WTC11 (cell line): ENCODE results near the gene ABLIM3. TPM values are rescaled to one million over a fixed set of nuclear protein-coding genes. Genes with fewer than 3 reads are reported as not detected.

ENCODE experiments used
- ATAC-seq: fragments of 200-7000 bp; cut with Tn5 transposase; 2 replicates; pipeline ENCODE4 v1.10.0; 2021; ENCODE audit warnings: mild to moderate bottlenecking, moderate library complexity
- CTCF ChIA-PET: fragments of 300-600 bp; sonication (Branson Sonifier 250); formaldehyde crosslinking; loops from one replicate; lab custom pipeline; 2021; ENCODE audit warnings: antibody characterized with exemption; lab: Charles Lee
- POLR2A ChIA-PET: fragments of 350-600 bp; sonication (Branson Sonifier 250); formaldehyde crosslinking; loops from one replicate; lab custom pipeline; 2021; ENCODE audit warnings: antibody characterized with exemption; lab: Charles Lee
- DNase-seq: peaks from one replicate; pipeline ENCODE4 v3.0.0; 2021; ENCODE audit warnings: low spot score
- H3K27ac Mint-ChIP-seq: 2 replicates; pipeline ENCODE4 v1.8.0; 2021; ENCODE audit warnings: mixed read lengths
- H3K27me3 Mint-ChIP-seq: 2 replicates; pipeline ENCODE4 v1.8.0; 2021; ENCODE audit warnings: low read depth, mild to moderate bottlenecking, moderate library complexity, mixed read lengths
- H3K36me3 Mint-ChIP-seq: 2 replicates; pipeline ENCODE4 v1.8.0; 2021; ENCODE audit warnings: mixed read lengths
- H3K4me1 Mint-ChIP-seq: 2 replicates; pipeline ENCODE4 v1.8.0; 2022; ENCODE audit warnings: mixed read lengths
- H3K4me3 Mint-ChIP-seq: 2 replicates; pipeline ENCODE4 v1.8.0; 2021; ENCODE audit warnings: mild to moderate bottlenecking, moderate library complexity, mixed read lengths
- H3K9me3 Mint-ChIP-seq: 2 replicates; pipeline ENCODE4 v1.8.0; 2021; ENCODE audit warnings: mixed read lengths
- ETV6 ChIP-seq: sonication (generic); formaldehyde crosslinking; IDR thresholded peaks from 2 replicates; pipeline ENCODE4 v1.8.1; 2022; ENCODE audit warnings: mild to moderate bottlenecking, missing genetic modification reagents
- GABPB1 ChIP-seq: sonication (generic); formaldehyde crosslinking; IDR thresholded peaks from 2 replicates; pipeline ENCODE4 v1.8.1; 2023; ENCODE audit warnings: mild to moderate bottlenecking, missing genetic modification reagents
- PRRX2 ChIP-seq: fragments of 250-450 bp; sonication (Bioruptor Pico); IDR thresholded peaks from 2 replicates; pipeline ENCODE4 v1.8.0; 2021; ENCODE audit warnings: mild to moderate bottlenecking
- RORB ChIP-seq: fragments of 250-450 bp; sonication (Bioruptor Pico); IDR thresholded peaks from 2 replicates; pipeline ENCODE4 v1.9.0; 2021; ENCODE audit warnings: mild to moderate bottlenecking
- SP1 ChIP-seq: sonication (generic); formaldehyde crosslinking; conservative IDR thresholded peaks from 2 replicates; pipeline ENCODE4 v1.8.1; 2022; ENCODE audit warnings: missing genetic modification reagents
- TCF7 ChIP-seq: sonication (generic); formaldehyde crosslinking; IDR thresholded peaks from 2 replicates; pipeline ENCODE4 v1.8.0; 2022; ENCODE audit warnings: mild to moderate bottlenecking, low read depth, missing genetic modification reagents, moderate library complexity
- TEAD4 ChIP-seq: sonication (generic); formaldehyde crosslinking; IDR thresholded peaks from 2 replicates; pipeline ENCODE4 v1.8.0; 2022; ENCODE audit warnings: mild to moderate bottlenecking, missing genetic modification reagents
- TP53 ChIP-seq: sonication (generic); formaldehyde crosslinking; IDR thresholded peaks from 2 replicates; pipeline ENCODE4 v1.8.1; 2023; ENCODE audit warnings: mild to moderate bottlenecking, missing genetic modification reagents
- ZBTB21 ChIP-seq: sonication (generic); formaldehyde crosslinking; IDR thresholded peaks from 2 replicates; pipeline ENCODE4 v1.8.1; 2023; ENCODE audit warnings: mild to moderate bottlenecking, missing genetic modification reagents, borderline replicate concordance
- ZNF138 ChIP-seq: sonication (generic); formaldehyde crosslinking; conservative IDR thresholded peaks from 2 replicates; pipeline ENCODE4 v1.8.1; 2022; ENCODE audit warnings: mild to moderate bottlenecking, moderate library complexity, missing genetic modification reagents
- ZNF232 ChIP-seq: sonication (generic); formaldehyde crosslinking; IDR thresholded peaks from 2 replicates; pipeline ENCODE4 v1.8.0; 2022; ENCODE audit warnings: mild to moderate bottlenecking, missing genetic modification reagents
- ZNF317 ChIP-seq: sonication (generic); formaldehyde crosslinking; IDR thresholded peaks from 2 replicates; pipeline ENCODE4 v1.8.1; 2023; ENCODE audit warnings: low read depth, mild to moderate bottlenecking, moderate library complexity, missing genetic modification reagents, borderline replicate concordance
- total RNA-seq: library from RNA; stranded (reverse); gene quantifications from 3 replicates; pipeline ENCODE4 v1.2.3, GENCODE V29; 2021
- TF ChIP-seq, protein P1 (sequence below): sonication (generic); formaldehyde crosslinking; IDR thresholded peaks from 2 replicates; pipeline ENCODE4 v1.8.0; 2022; ENCODE audit warnings: mild to moderate bottlenecking, missing genetic modification reagents
- TF ChIP-seq, protein P2 (sequence below): fragments of 250-450 bp; sonication (Bioruptor Pico); IDR thresholded peaks from 2 replicates; pipeline ENCODE4 v1.8.0; 2021; ENCODE audit warnings: mild to moderate bottlenecking
- TF ChIP-seq, protein P3 (sequence below): sonication (generic); formaldehyde crosslinking; IDR thresholded peaks from 2 replicates; pipeline ENCODE4 v1.8.1; 2023; ENCODE audit warnings: mild to moderate bottlenecking, missing genetic modification reagents, moderate library complexity
- TF ChIP-seq, protein P4 (sequence below): sonication (generic); formaldehyde crosslinking; IDR thresholded peaks from 2 replicates; pipeline ENCODE4 v1.8.1; 2023; ENCODE audit warnings: mild to moderate bottlenecking, missing genetic modification reagents
- TF ChIP-seq, protein P5 (sequence below): sonication (generic); formaldehyde crosslinking; IDR thresholded peaks from 2 replicates; pipeline ENCODE4 v1.8.0; 2023; ENCODE audit warnings: missing genetic modification reagents

Gene ABLIM3
- total RNA-seq, 1 experiment from 2014 or later: 0.33 TPM

DNA sequence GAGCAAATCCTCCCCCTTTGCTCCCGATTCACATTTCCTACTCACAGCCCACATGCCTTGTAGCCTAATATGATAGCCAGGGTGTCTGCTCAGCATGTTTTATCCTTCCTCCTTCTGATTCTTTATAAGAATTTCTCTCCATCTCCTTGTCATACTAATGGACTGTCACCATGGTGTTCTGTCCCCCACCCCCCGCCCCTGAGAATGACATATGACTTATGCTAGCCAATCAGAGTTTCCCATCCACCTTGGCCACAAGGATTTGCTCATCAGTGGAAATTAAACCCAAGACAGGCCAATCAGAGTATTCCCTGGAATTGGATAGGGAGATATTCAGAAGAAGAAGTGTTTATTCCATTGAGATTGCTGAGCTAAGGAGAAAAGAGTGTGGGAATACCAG lies 16.0 kb downstream of the ABLIM3 start:
- TF ChIP-seq TCF7 (CRISPR knock-in tag) (no peak), ZNF232 (no peak), TP53 (CRISPR knock-in tag) (no peak), ZNF317 (CRISPR knock-in tag) (no peak), ZNF138 (CRISPR knock-in tag) (no peak), RORB (no peak), SP1 (CRISPR knock-in tag) (no peak), GABPB1 (CRISPR knock-in tag) (no peak), ZBTB21 (no peak)
- TF ChIP-seq, protein P1, sequence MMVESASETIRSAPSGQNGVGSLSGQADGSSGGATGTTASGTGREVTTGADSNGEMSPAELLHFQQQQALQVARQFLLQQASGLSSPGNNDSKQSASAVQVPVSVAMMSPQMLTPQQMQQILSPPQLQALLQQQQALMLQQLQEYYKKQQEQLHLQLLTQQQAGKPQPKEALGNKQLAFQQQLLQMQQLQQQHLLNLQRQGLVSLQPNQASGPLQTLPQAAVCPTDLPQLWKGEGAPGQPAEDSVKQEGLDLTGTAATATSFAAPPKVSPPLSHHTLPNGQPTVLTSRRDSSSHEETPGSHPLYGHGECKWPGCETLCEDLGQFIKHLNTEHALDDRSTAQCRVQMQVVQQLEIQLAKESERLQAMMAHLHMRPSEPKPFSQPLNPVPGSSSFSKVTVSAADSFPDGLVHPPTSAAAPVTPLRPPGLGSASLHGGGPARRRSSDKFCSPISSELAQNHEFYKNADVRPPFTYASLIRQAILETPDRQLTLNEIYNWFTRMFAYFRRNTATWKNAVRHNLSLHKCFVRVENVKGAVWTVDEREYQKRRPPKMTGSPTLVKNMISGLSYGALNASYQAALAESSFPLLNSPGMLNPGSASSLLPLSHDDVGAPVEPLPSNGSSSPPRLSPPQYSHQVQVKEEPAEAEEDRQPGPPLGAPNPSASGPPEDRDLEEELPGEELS (CRISPR knock-in tag): no peak
- TF ChIP-seq, protein P2, sequence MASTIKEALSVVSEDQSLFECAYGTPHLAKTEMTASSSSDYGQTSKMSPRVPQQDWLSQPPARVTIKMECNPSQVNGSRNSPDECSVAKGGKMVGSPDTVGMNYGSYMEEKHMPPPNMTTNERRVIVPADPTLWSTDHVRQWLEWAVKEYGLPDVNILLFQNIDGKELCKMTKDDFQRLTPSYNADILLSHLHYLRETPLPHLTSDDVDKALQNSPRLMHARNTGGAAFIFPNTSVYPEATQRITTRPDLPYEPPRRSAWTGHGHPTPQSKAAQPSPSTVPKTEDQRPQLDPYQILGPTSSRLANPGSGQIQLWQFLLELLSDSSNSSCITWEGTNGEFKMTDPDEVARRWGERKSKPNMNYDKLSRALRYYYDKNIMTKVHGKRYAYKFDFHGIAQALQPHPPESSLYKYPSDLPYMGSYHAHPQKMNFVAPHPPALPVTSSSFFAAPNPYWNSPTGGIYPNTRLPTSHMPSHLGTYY: no peak
- TF ChIP-seq, protein P3, sequence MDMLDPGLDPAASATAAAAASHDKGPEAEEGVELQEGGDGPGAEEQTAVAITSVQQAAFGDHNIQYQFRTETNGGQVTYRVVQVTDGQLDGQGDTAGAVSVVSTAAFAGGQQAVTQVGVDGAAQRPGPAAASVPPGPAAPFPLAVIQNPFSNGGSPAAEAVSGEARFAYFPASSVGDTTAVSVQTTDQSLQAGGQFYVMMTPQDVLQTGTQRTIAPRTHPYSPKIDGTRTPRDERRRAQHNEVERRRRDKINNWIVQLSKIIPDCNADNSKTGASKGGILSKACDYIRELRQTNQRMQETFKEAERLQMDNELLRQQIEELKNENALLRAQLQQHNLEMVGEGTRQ (CRISPR knock-in tag): no peak
- TF ChIP-seq, protein P4, sequence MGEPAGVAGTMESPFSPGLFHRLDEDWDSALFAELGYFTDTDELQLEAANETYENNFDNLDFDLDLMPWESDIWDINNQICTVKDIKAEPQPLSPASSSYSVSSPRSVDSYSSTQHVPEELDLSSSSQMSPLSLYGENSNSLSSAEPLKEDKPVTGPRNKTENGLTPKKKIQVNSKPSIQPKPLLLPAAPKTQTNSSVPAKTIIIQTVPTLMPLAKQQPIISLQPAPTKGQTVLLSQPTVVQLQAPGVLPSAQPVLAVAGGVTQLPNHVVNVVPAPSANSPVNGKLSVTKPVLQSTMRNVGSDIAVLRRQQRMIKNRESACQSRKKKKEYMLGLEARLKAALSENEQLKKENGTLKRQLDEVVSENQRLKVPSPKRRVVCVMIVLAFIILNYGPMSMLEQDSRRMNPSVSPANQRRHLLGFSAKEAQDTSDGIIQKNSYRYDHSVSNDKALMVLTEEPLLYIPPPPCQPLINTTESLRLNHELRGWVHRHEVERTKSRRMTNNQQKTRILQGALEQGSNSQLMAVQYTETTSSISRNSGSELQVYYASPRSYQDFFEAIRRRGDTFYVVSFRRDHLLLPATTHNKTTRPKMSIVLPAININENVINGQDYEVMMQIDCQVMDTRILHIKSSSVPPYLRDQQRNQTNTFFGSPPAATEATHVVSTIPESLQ: no peak
- TF ChIP-seq, protein P5, sequence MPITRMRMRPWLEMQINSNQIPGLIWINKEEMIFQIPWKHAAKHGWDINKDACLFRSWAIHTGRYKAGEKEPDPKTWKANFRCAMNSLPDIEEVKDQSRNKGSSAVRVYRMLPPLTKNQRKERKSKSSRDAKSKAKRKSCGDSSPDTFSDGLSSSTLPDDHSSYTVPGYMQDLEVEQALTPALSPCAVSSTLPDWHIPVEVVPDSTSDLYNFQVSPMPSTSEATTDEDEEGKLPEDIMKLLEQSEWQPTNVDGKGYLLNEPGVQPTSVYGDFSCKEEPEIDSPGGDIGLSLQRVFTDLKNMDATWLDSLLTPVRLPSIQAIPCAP (CRISPR knock-in tag): no peak
- ATAC-seq (no peak), DNase-seq (no peak)
- Mint-ChIP-seq H3K27ac (no peak overlapping the region), H3K27me3 (no peaks in the 10 kb centered on the region; the same call in 1 of the 2 replicates), H3K4me3 (no peak overlapping the region), H3K4me1 (peaks cover 4% of the 10 kb centered on the region), H3K36me3 (no peaks in the 10 kb centered on the region), H3K9me3 (no peaks in the 10 kb centered on the region)
- POLR2A ChIA-PET: no interaction called here
- CTCF ChIA-PET: no interaction called here

DNA sequence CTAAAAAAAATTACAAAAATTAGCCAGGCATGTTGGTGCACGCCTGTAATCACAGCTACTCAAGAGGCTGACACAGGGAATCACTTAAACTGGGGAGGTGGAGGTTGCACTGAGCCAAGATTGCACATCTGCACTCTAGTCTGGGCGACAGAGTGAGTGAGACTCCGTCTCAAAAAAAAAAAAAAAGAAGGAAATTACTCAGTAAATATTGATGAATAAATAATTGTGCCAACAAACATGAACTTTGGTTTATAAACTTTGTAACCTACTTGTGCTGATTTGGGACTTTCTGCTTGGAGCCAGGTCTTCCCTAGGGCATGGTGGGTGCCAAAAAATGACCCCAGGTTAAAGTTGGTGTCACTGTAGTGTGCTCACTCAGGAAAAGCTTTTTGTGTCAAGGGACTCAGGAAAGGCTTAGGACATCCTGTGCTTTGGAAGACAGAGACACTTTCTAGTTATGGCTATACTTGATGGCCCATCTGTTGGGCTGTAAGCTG lies 19.0 kb downstream of the ABLIM3 start:
- no peak overlapping the region for H3K4me3 Mint-ChIP-seq
- no peak overlapping the region for H3K27ac Mint-ChIP-seq
- no peaks in the 10 kb centered on the region for H3K27me3 Mint-ChIP-seq
- DNase-seq: no peak
- no peaks in the 10 kb centered on the region for H3K36me3 Mint-ChIP-seq
- CTCF ChIA-PET: interaction anchor here (0.9 to 1.6 kb wide), 3 partner anchors 9 to 78 kb away, joined by 3 to 4 read pairs (median 4); partner anchors contain the start of gene ABLIM3
- POLR2A ChIA-PET: no interaction called here
- no peaks in the 10 kb centered on the region for H3K4me1 Mint-ChIP-seq
- H3K9me3 Mint-ChIP-seq: no peaks in the 10 kb centered on the region
- TF ChIP-seq, protein P1 (CRISPR knock-in tag): no peak
- no peak for TF ChIP-seq PRRX2 (CRISPR knock-in tag)
- no peak for TF ChIP-seq ETV6
- no peak for TF ChIP-seq TEAD4 (CRISPR knock-in tag)
- TF ChIP-seq, all 79 proteins: peak for 0
- no peak for ATAC-seq
